A549 treated with AZD2906 at 1 μM for 4 hours (cell line): ENCODE results near the gene PDGFRB. TPM values are rescaled to one million over a fixed set of nuclear protein-coding genes. Genes with fewer than 3 reads are reported as not detected.

Experiments used
- total RNA-seq: library from RNA; stranded (reverse); fragments of 200-300 nt; extraction: Qiagen RNA extraction; gene quantifications from 5 replicates; pipeline ENCODE4 v1.2.3, GENCODE V29; 2022

The PDGFRB gene
- 0.11 to 0.80 TPM (median 0.22 TPM) in 5 replicates for total RNA-seq

DNA sequence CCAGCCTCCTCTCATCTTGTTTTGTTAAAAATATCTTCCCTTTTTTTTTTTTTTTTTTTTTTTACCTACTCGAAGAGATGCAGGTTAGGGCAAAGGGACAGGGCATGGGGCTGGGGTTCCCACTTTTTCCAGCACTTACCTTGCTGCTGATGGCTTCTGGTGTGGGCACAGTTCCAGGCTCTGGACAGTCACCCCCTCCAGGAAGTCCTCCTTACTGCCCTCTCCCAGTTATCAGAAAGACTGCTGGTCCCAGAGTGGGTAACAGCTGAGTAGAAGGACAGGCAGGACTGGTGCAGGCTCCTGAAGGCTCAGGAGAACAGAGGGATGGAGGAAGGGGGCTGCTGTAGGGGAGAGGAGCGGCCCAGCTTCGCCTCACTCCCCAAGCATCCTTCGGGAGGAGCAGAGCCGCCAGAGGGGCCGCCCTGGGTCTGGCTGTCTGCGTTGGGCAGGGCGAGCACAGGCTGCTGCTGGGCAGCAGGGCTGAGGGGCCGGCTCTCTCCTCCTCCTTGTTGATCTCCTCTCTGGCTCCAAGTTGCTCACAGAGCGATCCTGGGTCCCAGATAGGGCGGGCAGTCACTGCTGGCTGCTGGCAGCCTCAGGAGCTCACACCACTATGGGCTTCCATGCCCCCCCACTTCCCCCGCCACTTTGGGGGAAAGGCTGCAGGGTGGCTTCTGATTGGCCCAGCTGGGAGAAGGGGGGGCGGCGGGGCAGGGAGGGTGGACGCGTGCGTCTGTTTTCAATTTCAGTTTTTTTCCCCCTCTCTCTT is at the start of gene PDGFRB:
PDGFRB (minus strand) TSS at position 588 of the 769 bp plus-strand sequence. CDS start 18,798 bp downstream, outside the sequence.

DNA sequence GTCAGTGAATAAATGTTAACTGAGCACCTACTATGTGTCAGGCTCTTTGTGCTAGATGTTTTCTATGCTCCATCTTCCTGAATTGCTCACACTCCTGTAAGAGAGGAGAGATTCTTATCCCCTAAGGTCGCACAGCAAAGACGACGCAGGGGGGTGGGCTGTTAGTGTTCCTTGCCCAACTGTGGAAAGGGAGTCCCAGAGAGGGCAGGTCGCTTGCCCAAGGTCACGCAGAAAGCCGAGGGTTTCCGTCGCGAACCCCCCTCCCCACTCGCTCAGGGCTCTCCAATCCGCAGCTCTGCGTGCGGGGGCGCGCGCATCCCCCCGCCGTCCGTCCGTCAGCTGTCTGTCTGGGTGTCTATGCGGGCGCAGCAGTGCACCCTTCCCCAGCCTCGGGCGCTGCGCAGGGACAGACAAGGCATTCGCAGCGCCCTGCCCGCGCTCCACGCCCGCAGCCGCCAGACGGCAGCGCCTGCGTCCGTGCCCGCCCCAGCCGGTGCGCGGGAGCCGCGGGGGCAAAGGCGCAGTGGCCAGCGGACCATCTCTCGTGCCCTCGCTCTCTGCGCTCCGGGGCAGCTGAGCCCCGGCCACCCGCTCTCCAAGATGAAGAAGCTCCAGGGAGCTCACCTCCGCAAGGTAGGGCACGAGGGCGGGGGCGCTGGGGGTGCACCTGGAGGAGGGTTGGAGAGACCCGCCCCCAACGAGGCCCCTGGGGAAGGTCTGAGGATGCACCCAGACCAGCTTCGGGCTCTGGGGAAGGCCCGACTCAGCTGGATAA is 34.3 kb upstream of the PDGFRB start, which contains the start of gene SLC6A7:
SLC6A7 (plus strand) TSS at position 335 of the 775 bp plus-strand sequence; CDS start at position 601, 266 bp downstream.

DNA sequence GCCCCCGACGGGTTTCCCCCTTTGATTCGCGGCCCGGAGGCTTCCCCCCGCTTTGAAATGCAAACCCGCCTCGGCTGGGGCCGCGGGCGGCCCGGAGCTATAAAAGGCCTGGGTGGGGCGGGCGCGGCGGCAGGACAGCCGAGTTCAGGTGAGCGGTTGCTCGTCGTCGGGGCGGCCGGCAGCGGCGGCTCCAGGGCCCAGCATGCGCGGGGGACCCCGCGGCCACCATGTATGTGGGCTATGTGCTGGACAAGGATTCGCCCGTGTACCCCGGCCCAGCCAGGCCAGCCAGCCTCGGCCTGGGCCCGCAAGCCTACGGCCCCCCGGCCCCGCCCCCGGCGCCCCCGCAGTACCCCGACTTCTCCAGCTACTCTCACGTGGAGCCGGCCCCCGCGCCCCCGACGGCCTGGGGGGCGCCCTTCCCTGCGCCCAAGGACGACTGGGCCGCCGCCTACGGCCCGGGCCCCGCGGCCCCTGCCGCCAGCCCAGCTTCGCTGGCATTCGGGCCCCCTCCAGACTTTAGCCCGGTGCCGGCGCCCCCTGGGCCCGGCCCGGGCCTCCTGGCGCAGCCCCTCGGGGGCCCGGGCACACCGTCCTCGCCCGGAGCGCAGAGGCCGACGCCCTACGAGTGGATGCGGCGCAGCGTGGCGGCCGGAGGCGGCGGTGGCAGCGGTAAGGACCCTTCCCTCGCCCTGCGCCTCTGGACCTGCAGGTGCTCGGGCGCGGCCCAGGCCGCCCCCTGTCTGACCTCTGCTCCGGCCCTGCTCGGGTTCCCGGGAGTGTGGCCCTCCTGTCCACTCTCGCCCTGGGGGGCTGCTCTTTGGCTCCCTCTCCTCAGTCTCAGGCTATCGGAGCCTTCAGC is 11.2 kb upstream of the PDGFRB start, which contains the start of gene CDX1:
CDX1 (plus strand) TSS at position 129 of the 862 bp plus-strand sequence; CDS start at position 228, 99 bp downstream.

DNA sequence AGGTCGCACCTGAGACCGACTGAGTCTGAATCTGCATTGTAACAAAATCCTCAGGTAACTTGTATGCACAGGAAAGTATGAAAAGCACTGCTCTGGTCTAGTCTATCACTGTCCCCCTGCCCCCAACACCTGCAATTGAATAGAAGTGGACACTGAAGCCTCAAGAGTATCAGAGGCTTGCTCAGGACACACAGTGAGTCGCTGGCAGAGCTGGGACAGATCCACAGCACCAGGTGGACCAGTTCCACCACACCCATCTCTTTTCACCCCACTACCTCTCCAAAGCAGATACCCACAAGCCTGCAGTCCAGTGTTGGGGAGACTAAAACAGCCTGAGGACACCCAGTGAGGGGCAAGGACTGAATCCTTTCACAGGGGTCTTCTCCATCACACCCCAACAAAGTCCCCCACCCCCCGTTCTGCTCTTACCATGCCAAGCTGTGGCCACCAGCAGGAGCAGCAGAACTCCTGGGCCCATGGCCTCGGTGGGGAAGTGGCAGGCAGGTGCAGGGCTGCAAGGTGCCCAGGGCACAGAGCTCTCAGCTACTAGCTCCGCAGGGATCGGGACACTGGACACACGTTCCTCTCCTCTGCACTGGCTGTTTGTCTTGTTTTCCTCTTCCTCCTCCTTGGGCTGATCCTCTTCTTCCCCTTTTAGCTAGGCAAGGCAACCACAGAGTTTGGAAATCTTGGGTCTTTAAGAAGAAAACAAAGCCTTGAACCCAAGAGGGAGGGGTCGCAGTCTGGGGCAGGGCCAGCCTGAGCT is 69.5 kb downstream of the PDGFRB start, which contains the start of gene CSF1R:
CSF1R (minus strand) TSS at position 605 of the 766 bp plus-strand sequence; CDS start at position 478, 127 bp downstream.

Other genes starting within 250 kb of the PDGFRB start
- 0.22 to 0.37 TPM (median 0.29 TPM) in 5 replicates for gene PDE6A, start 211.1 kb downstream of the PDGFRB start, total RNA-seq
- 46.0 to 63.2 TPM (median 59.8 TPM) in 5 replicates for gene SLC26A2, start 195.1 kb downstream of the PDGFRB start, total RNA-seq
- gene TIGD6, start 155.2 kb downstream of the PDGFRB start, total RNA-seq = 5.0 to 6.1 TPM (median 5.3 TPM) in 5 replicates
- 30.6 to 34.7 TPM (median 32.9 TPM) in 5 replicates for gene HMGXB3, start 155.1 kb downstream of the PDGFRB start, total RNA-seq
- 0.15 to 0.31 TPM (median 0.20 TPM) in 5 replicates for gene CSF1R, start 69.3 kb downstream of the PDGFRB start, total RNA-seq
- gene CDX1, start 10.9 kb upstream of the PDGFRB start, total RNA-seq = 0.06 to 0.07 TPM in 2 of 5 replicates, not detected in the others
- 0.02 to 0.03 TPM in 2 of 5 replicates, not detected in the others for gene SLC6A7, start 34.2 kb upstream of the PDGFRB start, total RNA-seq
- gene CAMK2A, start 133.9 kb upstream of the PDGFRB start, total RNA-seq = 0.56 to 0.80 TPM (median 0.69 TPM) in 5 replicates
- 30.6 to 37.4 TPM (median 32.4 TPM) in 5 replicates for gene ARSI, start 147.1 kb upstream of the PDGFRB start, total RNA-seq
- 67.4 to 79.8 TPM (median 72.7 TPM) in 5 replicates for gene TCOF1, start 201.9 kb upstream of the PDGFRB start, total RNA-seq